ENCODE data around the gene SORL1-AS1.

DNA sequence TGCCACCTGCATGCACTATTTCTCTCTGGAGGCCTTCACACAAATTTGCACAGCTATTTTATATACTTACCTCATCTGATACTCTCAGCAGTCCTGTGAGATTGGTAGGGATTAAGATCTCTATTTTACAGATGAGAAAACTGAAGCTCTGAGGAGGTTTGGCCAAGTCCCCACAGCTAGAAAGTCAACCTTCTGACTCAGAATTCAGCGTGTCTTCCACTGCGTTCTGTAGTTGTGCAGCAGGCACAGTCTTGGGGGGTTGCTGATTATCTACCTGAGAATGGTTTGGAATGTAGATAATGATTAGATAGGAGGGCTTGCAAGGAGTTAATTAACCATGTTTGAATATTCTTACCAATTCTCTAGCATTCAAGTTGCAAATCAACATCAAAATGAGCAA lies 3.1 kb downstream of the SORL1-AS1 start:
- TF ChIP-seq POLR2AphosphoS5 (IDR thresholded peaks at IDR 0.05): no peak
- TF ChIP-seq POLR2A (IDR thresholded peaks at IDR 0.05): no peak
